NCI-H1092 treated with DMSO at 0.1 percent for 48 hours (cell line): Measurements from ENCODE around the gene PARP3.
A peak's percentile ranks its signal among the peaks of the same experiment; 100 is the strongest.
"Not testable (repeated sequence)": the region's sequence is repeated elsewhere in the genome, so short reads cannot be mapped to it uniquely, and the experiment has no call there.

Source experiments
- DNase-seq: peaks from one replicate; lab custom pipeline; 2025; lab: John Stamatoyannopoulos, UW

The PARP3 gene

DNA sequence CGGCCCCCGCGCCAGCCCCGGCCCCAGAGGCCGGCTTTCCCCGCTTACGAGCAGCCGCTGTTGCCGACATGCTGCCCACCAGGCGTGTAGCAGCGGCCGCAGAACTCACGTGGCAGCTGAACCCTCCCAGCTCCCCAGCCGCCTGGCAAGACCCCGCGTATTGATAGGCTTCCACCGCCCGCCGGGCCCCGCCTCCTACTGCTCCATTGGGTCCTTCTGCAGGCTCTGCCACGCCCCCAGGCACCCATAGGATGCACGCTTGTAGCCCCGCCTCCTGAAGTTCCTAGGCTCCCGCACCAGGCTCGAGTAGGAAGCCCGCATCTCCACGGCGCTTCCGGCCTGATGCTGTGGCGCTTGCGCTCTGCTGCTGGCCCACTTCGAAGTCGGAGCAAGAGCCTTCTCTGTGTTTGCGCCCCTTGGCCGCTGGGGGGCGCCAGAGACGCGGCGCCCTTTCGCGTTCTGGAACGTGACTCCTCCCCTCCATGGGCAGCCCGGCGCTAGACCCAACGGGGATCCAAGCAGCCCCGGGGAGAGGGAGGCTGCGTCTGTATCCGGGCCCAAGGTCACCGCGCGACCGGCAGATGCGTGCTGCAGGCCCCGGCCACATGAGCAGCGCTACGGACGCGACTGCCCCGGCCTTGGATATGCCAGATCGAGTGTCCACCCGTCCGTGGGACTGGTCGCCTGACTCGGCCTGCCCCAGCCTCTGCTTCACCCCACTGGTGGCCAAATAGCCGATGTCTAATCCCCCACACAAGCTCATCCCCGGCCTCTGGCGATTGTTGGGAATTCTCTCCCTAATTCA is at the start of gene PARP3, which contains the start of gene RRP9:
Gene PARP3 (plus strand): TSS at position 566 of the 805 bp plus-strand sequence. CDS start 993 bp downstream, outside the sequence.
Gene RRP9 (minus strand): TSS at position 107 of the 805 bp plus-strand sequence. CDS start 37 bp downstream, at position 70.
- peak; percentile 98 for DNase-seq

DNA sequence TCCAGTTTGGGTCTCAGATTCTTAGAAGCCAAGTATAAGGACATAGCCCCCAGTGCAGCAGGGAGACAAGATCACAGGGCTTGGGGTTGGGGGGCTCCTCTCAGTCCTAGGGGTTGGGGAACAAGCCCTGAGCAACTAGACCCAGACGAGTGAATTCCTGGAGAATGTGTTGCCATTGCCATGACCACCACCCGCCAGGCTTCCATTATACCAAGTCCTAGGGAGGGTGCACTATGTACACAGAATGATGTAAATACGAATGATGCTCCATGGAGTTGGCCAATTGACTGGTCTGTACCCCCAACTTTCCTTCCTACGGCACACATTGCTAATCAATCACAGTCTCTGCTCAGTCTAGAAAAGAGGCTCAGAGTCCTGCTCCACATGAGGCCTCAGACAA is 47.8 kb upstream of the PARP3 start:
- no peak for DNase-seq

GRCh38 chr3:51894939-51895338 is 47.2 kb upstream of the PARP3 start:
- DNase-seq, result no peak

DNA sequence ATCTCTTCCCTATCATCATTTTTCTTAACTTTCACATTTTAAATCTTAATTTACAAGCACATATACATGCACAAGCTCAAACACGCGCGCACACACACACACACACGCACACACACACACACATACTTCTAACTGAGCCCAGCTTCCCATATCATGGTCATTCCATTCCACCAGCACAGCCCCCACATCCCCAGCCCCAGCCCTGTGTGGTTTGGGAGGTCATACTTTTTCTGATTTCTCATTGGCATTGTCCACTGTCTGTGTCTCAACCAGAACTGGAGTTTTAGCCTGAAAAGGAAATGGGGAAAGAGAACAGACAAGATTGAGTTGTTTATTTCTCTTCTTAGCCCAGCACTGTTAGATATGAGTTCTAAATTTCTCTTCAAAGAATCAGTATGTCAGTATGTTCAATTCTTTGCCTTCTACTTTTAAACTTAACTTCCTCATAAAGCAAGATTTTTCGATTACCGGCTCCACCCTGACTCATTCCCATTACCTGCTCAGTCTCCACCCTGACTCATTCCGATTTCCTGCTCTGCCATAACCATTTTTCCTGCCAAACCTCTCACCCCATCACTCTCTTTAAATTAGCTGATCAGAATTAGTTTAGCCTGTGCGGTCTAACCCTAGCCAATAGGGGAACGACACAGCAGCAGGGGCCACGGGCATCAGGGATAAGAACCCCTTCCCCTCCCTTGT is 45.4 kb upstream of the PARP3 start:
- DNase-seq, result no peak

DNA sequence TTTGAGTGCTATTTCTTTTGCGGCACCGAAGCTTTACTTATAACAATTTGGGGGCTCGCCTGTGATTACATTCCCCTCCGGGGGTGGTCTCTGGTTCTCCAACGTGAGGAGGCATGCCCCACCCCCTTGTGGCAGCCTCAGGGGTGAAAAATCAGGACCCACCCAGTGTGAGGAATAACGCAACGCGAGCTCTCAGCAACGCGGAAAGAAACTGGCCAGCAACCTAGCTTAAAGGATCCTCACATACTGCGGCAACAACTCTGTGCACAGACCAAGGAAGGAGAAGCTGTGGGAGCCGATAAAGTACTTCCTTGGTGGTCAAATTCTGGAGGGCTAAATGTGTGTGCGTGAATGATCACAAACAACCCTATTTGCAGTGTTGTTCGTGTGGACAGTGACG is 44.8 kb upstream of the PARP3 start:
- DNase-seq, result no peak

GRCh38 chr3:51900043-51900442 is 42.1 kb upstream of the PARP3 start:
- not testable (repeated sequence) for DNase-seq

DNA sequence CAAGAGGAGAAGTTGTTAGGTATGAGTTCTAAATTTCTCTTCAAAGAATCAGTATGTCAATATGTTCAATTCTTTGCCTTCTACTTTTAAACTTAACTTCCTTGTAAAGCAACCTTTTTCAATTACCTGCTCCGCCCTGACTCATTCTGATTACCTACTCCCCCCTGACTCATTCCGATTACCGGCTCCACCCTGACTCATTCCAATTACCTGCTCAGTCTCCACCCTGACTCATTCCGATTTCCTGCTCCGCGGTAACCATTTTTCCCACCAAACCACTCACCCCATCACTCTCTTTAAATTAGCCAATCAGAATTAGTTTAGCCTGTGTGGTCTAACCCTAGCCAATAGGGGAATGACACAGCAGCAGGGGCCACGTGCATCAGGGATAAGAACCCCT is 39.8 kb upstream of the PARP3 start:
- DNase-seq, result not testable (repeated sequence)

GRCh38 chr3:51904034-51904823 is 37.9 kb upstream of the PARP3 start:
- no peak for DNase-seq

DNA sequence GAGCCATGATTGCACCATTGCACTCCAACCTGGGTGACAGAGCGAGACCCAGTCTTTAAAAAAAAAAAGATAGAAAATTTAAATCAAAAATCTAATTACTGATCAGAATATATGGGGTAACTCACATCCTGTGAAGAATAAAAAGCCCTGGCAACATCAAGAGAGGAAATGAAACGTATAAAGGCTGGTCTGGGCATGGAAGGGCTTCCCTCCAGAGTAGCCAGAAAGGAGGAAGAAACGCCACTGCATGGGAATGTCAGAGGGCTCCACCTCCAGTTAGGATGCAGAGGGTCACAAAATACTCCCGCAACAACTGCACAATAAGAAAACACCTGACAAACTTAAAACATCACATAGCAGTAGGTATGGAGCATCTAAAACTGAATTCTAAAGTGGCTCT is 34.1 kb upstream of the PARP3 start:
- no peak for DNase-seq

GRCh38 chr3:51916418-51916817 is 25.7 kb upstream of the PARP3 start:
- DNase-seq, result no peak

GRCh38 chr3:51921081-51921578 is 21.0 kb upstream of the PARP3 start:
- DNase-seq, result no peak

DNA sequence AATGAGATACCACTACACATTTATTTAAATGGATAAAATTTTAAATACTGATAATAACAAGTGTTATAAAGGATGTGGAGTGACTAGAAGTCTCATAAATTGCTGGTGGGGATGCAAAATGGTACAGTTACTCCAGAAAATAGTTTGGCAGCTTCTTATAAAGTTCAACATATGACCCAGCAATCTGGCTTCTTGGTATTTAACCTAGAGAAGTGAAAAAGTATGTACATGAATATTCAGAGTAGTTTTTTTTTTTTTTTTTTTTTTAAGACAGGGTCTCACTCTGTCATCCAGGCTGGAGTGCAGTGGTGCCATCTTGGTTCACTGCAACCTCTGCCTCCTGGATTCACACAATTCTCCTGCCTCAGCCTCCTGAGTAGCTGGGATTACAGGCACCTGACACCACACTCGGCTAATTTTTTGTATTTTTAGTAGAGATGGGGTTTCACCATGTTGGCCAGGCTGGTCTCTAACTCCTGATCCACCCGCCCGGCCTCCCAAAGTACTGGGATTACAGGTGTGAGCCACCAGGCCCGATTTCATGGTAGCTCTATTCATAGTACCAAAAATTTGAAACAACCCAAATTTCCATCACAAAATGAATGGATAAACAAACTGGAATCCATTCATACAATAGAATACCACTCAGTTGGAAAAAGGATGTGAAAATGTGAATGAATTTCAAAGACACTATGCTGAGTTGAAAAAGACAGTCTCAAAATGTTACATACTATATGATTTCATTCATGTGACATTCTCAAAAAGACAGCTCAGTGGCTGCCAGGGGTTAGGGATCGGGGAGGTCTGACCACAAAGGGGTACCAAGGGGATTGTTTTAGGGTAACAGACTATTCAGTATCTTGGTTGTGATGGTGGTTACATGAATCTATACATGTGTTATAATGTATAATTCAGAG is 14.8 kb upstream of the PARP3 start:
- no peak for DNase-seq

GRCh38 chr3:51928438-51928837 is 13.7 kb upstream of the PARP3 start:
- no peak for DNase-seq

GRCh38 chr3:51928981-51929380 is 13.2 kb upstream of the PARP3 start:
- DNase-seq, result not testable (repeated sequence)

- DNase-seq, result no peak
Observed at GRCh38 chr3:51929420-51930003, 12.7 kb upstream of the PARP3 start.

DNA sequence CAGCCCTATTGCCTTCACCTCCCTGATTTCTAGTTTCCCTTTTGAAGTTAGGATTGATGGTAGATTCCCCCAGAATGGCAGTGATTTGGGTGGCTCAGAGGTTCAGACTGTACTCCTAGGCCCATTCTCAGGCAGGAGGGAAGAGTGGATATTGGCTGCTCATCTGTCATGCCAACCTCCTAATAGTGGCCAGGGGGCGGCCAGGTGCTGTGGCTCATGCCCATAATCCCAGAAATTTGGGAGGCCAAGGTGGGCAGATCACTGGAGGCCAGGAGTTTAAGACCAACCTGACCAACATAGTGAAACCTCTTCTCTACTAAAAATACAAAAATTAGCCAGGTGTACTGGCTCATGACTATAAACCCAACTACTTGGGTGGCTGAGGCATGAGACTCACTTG is 11.7 kb upstream of the PARP3 start:
- no peak for DNase-seq

DNA sequence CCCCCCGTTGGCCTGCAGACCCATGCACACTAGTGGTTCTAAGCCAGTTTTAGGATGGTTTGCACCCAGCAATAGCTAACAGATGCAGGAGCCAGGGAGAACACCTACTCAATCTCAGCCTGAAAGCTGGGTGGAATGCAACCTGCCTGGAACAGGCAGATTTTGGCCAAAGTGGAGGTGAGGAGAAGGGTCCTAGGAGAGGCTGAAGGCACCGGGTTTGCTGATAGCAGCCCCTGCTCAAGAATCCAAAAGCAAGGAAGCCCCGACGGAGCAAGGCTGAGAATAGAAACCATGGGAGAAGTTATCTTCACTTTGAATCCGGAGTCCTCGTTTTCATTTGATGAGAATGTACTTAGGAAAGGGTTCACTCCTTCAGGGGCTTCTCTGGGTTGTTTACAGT is 10.4 kb upstream of the PARP3 start:
- DNase-seq, result no peak

GRCh38 chr3:51932471-51933370 is 9.4 kb upstream of the PARP3 start:
- DNase-seq, result no peak

DNA sequence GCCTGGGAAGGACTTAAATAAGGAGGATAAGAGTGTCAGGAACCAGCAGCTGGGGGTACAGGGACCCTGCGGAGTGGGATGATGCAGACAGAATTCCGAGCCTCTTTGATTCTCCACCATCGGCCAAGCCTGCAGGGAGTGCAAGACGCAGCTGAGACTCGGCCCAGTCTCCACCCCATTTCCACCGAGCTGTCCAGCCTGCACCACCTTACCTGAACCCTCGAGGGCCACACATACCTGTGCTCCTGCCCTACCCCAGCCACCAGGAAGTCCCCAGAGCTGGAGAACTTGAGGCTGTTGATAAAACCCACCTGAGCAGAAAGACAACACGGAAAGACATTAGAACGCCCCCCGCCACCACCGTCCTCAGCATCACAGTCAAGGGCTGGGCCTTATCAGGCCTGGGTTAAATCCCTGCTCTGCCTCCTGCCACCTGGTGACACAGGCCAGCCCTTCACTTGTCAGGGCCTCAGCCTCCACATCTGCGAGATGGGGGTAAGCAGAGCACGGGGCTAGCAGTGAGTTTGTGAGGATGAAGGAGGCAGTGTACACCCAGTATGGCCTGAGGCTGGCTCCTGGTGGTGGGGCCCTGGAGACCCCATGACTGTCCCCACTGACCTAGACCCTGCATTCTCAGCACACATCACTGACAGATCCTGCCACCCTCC is 8.6 kb upstream of the PARP3 start:
- no peak for DNase-seq
